Chondrocyte (in vitro differentiated cells): Measurements from ENCODE around the gene PPP2R2C. TPM values are rescaled to one million over a fixed set of nuclear protein-coding genes. Genes with fewer than 3 reads are reported as not detected.

Experiments
- DNase-seq: peaks from one replicate; pipeline ENCODE4 v3.0.0; 2021; ENCODE audit warnings: mixed read lengths, low spot score
- H3K27ac Mint-ChIP-seq: one replicate; pipeline ENCODE4 v1.8.0; 2021; ENCODE audit warnings: mild to moderate bottlenecking, moderate library complexity, mixed read lengths; ENCODE audit not compliant: unreplicated experiment
- H3K27me3 Mint-ChIP-seq: 2 replicates; pipeline ENCODE4 v1.8.0; 2021; ENCODE audit warnings: low read depth, mixed read lengths
- H3K36me3 Mint-ChIP-seq: 2 replicates; pipeline ENCODE4 v1.8.0; 2021; ENCODE audit warnings: low read depth, mixed read lengths
- H3K4me1 Mint-ChIP-seq: 2 replicates; pipeline ENCODE4 v1.8.0; 2021; ENCODE audit warnings: low read depth, mild to moderate bottlenecking, mixed read lengths
- H3K4me3 Mint-ChIP-seq: one replicate; pipeline ENCODE4 v1.8.0; 2021; ENCODE audit warnings: mild to moderate bottlenecking, moderate library complexity, mixed read lengths; ENCODE audit not compliant: unreplicated experiment
- H3K9me3 Mint-ChIP-seq: 2 replicates; pipeline ENCODE4 v1.8.0; 2021; ENCODE audit warnings: low read depth, mixed read lengths
- CTCF ChIP-seq: fragments of 200-600 bp; sonication (generic); IDR thresholded peaks from 2 replicates; pipeline ENCODE4 v1.5.0; 2021; ENCODE audit warnings: antibody characterized with exemption, mild to moderate bottlenecking, moderate library complexity
- total RNA-seq: library from RNA; stranded (reverse); gene quantifications from 3 replicates; pipeline ENCODE4 v1.2.1, GENCODE V29; 2021

Gene PPP2R2C
- total RNA-seq, 1 donor from 2014 or later: 0.10 TPM

- DNase-seq: no peak
- Mint-ChIP-seq H3K4me3 (no peak overlapping the region), H3K27me3 (peaks cover 31% of the 10 kb centered on the region), H3K27ac (no peak overlapping the region), H3K36me3 (peaks cover 3% of the 10 kb centered on the region), H3K9me3 (peaks cover 23% of the 10 kb centered on the region), H3K4me1 (peaks cover 7% of the 10 kb centered on the region)
- no peak for TF ChIP-seq CTCF
Observed at GRCh38 chr4:6435010-6435409, 37.4 kb downstream of the PPP2R2C start.

GRCh38 chr4:6430927-6431326 lies 41.5 kb downstream of the PPP2R2C start:
- no peak for DNase-seq
- Mint-ChIP-seq H3K4me3 (no peak overlapping the region), H3K27me3 (peaks cover 30% of the 10 kb centered on the region), H3K27ac (no peak overlapping the region), H3K9me3 (peaks cover 22% of the 10 kb centered on the region), H3K4me1 (no peaks in the 10 kb centered on the region), H3K36me3 (peaks cover 3% of the 10 kb centered on the region)
- TF ChIP-seq CTCF: no peak

GRCh38 chr4:6427439-6428090 lies 44.8 kb downstream of the PPP2R2C start:
- peaks cover 50% of the 10 kb centered on the region for H3K27me3 Mint-ChIP-seq

GRCh38 chr4:6426571-6427438 lies 45.6 kb downstream of the PPP2R2C start:
- H3K27ac Mint-ChIP-seq: no peak overlapping the region
- no peaks in the 10 kb centered on the region for H3K4me1 Mint-ChIP-seq
- no peak for TF ChIP-seq CTCF
- no peaks in the 10 kb centered on the region for H3K9me3 Mint-ChIP-seq
- DNase-seq: peak; percentile 73
- H3K36me3 Mint-ChIP-seq: no peaks in the 10 kb centered on the region
- peaks cover 45% of the 10 kb centered on the region for H3K27me3 Mint-ChIP-seq
- no peak overlapping the region for H3K4me3 Mint-ChIP-seq

More at GRCh38 chr4:6427439-6428090, 44.8 kb downstream of the PPP2R2C start:
- no peaks in the 10 kb centered on the region for H3K9me3 Mint-ChIP-seq
- TF ChIP-seq CTCF: no peak
- H3K4me3 Mint-ChIP-seq: no peak overlapping the region
- no peaks in the 10 kb centered on the region for H3K4me1 Mint-ChIP-seq
- H3K27ac Mint-ChIP-seq: no peak overlapping the region
- no peaks in the 10 kb centered on the region for H3K36me3 Mint-ChIP-seq
- peak; percentile 57 for DNase-seq

GRCh38 chr4:6425911-6426310 lies 46.5 kb downstream of the PPP2R2C start:
- no peaks in the 10 kb centered on the region for H3K4me1 Mint-ChIP-seq
- H3K36me3 Mint-ChIP-seq: no peaks in the 10 kb centered on the region

More at GRCh38 chr4:6425911-6426310, 46.5 kb downstream of the PPP2R2C start:
- TF ChIP-seq CTCF: no peak
- no peak overlapping the region for H3K4me3 Mint-ChIP-seq
- H3K9me3 Mint-ChIP-seq: no peaks in the 10 kb centered on the region
- peaks cover 48% of the 10 kb centered on the region for H3K27me3 Mint-ChIP-seq
- no peak overlapping the region for H3K27ac Mint-ChIP-seq
- peak; percentile 58 for DNase-seq
